GM10266 (cell line): ENCODE data around the gene MYO1G.
A peak's percentile ranks its signal among the peaks of the same experiment; 100 is the strongest.
"Not testable (repeated sequence)": the region's sequence is repeated elsewhere in the genome, so short reads cannot be mapped to it uniquely, and the experiment has no call there.

ENCODE experiments used
- DNase-seq: peaks from one replicate; pipeline ENCODE4 v3.0.0; 2012; ENCODE audit errors: extremely low spot score
- CTCF ChIP-seq: IDR thresholded peaks from 2 replicates; pipeline ENCODE4 v1.5.1; 2012; ENCODE audit warnings: mild to moderate bottlenecking, low read depth; ENCODE audit not compliant: control insufficient read depth, insufficient read depth; ENCODE audit errors: missing control alignments

Gene MYO1G

GRCh38 chr7:44978511-44979366 is at the start of gene MYO1G:
TSS of gene MYO1G (minus strand) at chr7:44979015. CDS start at chr7:44978961, 54 bp downstream.
- TF ChIP-seq CTCF, result no peak

GRCh38 chr7:45028138-45028919 is 49.5 kb upstream of the MYO1G start:
- DNase-seq, result no peak
- no peak for TF ChIP-seq CTCF

More at GRCh38 chr7:44978511-44979366, at the start of gene MYO1G:
- DNase-seq, result peak; percentile 78

DNA sequence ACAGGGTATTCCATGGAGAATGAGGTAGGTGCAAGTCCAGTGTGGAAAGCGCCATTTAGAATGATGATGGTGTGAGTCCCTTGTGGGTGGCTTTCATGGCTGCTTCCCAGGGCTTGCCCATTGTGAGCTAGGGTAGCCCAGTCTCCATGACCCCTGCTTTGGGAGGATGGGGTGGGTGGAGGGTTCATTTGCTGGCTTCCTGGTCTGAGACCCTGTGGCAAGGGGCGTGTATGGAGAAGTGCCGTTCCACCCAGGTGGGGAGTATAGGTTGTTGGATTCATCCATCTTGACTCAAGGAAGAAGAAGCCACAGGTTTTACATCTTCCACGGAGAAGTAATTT is 48.9 kb upstream of the MYO1G start:
- TF ChIP-seq CTCF, result no peak
- no peak for DNase-seq

GRCh38 chr7:45026984-45027773 is 48.4 kb upstream of the MYO1G start:
- peak; percentile 42 for DNase-seq
- TF ChIP-seq CTCF, result no peak

DNA sequence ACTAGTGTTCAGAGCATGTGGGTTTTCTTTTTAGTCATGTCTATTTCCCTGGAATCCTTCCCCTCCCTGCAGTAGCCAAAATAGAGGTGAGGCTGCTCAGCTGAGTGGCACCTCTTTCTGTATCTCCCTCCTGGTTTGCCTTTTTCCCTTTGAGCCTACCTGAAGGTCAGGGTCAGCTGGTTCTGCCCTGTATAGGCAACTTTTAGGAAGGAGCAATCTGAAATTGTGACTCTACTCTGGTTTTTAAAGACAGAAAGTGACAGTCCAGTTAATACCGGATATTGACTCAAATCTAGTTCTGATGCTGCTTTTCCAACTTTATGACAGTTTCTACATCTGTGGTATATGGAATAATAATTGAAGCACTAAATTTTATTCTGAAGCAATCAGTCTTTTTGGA is 47.2 kb upstream of the MYO1G start:
- no peak for TF ChIP-seq CTCF
- no peak for DNase-seq

GRCh38 chr7:45025473-45025872 is 46.7 kb upstream of the MYO1G start:
- not testable (repeated sequence) for DNase-seq

DNA sequence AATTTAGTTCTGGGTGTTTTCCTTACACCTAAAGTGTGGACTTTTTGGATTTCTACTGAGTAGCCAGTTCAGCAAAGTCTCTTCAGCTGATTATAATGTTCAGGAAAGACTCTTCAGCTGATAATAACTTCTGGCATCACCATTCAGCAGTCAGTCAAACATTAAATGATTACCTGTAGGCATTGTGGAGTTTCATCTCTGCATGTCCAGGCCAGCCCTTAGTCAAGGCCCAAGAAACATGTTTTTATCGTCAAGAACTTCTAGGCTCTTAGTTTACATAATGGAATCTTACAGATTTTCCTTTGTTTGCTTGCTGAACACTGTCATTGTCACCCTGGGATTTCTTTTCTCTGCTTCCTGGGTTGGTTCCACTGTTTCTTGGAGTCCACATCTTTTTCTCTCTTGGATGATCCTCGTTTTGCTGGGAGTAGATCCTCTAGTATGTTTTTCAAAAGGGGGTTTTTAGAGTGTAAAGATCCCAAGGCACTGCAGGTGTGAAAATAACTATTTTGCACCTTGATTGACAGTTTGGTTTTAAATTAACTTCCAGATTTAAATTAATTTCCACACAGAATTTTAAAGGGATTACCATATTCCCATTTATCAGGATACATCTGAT is 45.4 kb upstream of the MYO1G start:
- no peak for DNase-seq
- no peak for TF ChIP-seq CTCF
